A549 (cell line): Measurements from ENCODE around the gene FANCG. TPM values are rescaled to one million over a fixed set of nuclear protein-coding genes. Genes with fewer than 3 reads are reported as not detected.

ENCODE experiments used
- ATAC-seq, 2 experiments: fragments of 200-7000 bp in 1 of 2; fragments of >200 bp in 1 of 2; cut with Nextera tagmentation in 1 of 2; cut with Tn5 transposase in 1 of 2; 3 replicates each; pipeline versions ENCODE4 v1.8.0 to v1.9.1; 2018 to 2020; ENCODE audit warnings: mild to moderate bottlenecking in 1 of 2, moderate library complexity in 1 of 2
- CTCF ChIA-PET: fragments of 300-600 bp; sonication (Branson Sonifier 250); formaldehyde crosslinking; extraction: SDS; loops from one replicate; lab custom pipeline; 2021; ENCODE audit warnings: antibody characterized with exemption, inconsistent platforms; lab: Yijun Ruan, JAX
- POLR2A ChIA-PET: fragments of 350-600 bp; formaldehyde crosslinking; extraction: SDS; loops from one replicate; lab custom pipeline; 2021; ENCODE audit warnings: antibody characterized with exemption, inconsistent platforms; lab: Yijun Ruan, JAX
- DNase-seq, 2 experiments: peaks; one replicate each; pipeline versions ENCODE4 v3.0.0 to v3.0.0-alpha.2; 2011 to 2016; ENCODE audit warnings: low read depth in 1 of 2, low spot score in 1 of 2
- FAIRE-seq: peaks from 2 replicates; lab custom pipeline; 2011; peaks lifted over from hg19 to GRCh38; lab: Jason Lieb, UNC
- H3K27ac ChIP-seq, 2 experiments: fragments of >200 bp; sonication (Bioruptor Twin); formaldehyde crosslinking; 3 replicates each; pipeline ENCODE4 v1.5.1; 2016 to 2017
- H3K4me1 ChIP-seq: fragments of >200 bp; sonication (Bioruptor Twin); formaldehyde crosslinking; 3 replicates; pipeline ENCODE4 v1.6.1; 2016
- H3K4me2 ChIP-seq: fragments of >200 bp; sonication (Bioruptor Twin); formaldehyde crosslinking; 3 replicates; pipeline ENCODE4 v1.6.1; 2016
- H3K4me3 ChIP-seq: fragments of >200 bp; sonication (Bioruptor Twin); formaldehyde crosslinking; 3 replicates; pipeline ENCODE4 v1.5.1; 2016
- H3K9me3 ChIP-seq: fragments of >200 bp; sonication (Bioruptor Twin); formaldehyde crosslinking; 3 replicates; pipeline ENCODE4 v1.6.1; 2016
- ATOH8 ChIP-seq: fragments of 250-450 bp; sonication (Bioruptor Pico); IDR thresholded peaks from 2 replicates; pipeline ENCODE4 v1.5.0; 2020; ENCODE audit warnings: low read depth, mild to moderate bottlenecking, moderate library complexity
- CBX2 ChIP-seq: fragments of 200-600 bp; sonication (generic); IDR thresholded peaks from 2 replicates; pipeline ENCODE4 v1.6.1; 2016; ENCODE audit warnings: low read depth, mild to moderate bottlenecking, borderline replicate concordance
- CBX8 ChIP-seq: fragments of 200-600 bp; sonication (generic); IDR thresholded peaks from 2 replicates; pipeline ENCODE4 v1.6.1; 2016
- CTCF ChIP-seq: fragments of >200 bp; sonication (Bioruptor Twin); formaldehyde crosslinking; IDR thresholded peaks from 3 replicates; pipeline ENCODE4 v1.5.1; 2016
- EHMT2 ChIP-seq: fragments of 200-600 bp; sonication (generic); IDR thresholded peaks from 2 replicates; pipeline ENCODE4 v1.6.1; 2016; ENCODE audit warnings: antibody characterized with exemption, low read depth, mild to moderate bottlenecking, moderate library complexity
- HES2 ChIP-seq: fragments of >200 bp; sonication (Bioruptor Twin); formaldehyde crosslinking; IDR thresholded peaks from 2 replicates; pipeline ENCODE4 v1.6.1; 2016
- HMGXB4 ChIP-seq: fragments of 250-450 bp; sonication (Bioruptor Pico); IDR thresholded peaks from 2 replicates; pipeline ENCODE4 v1.5.0; 2021; ENCODE audit warnings: mild to moderate bottlenecking, moderate library complexity, borderline replicate concordance
- NR3C1 ChIP-seq: fragments of >200 bp; sonication (Bioruptor Twin); formaldehyde crosslinking; IDR thresholded peaks from 3 replicates; pipeline ENCODE4 v1.6.1; 2017
- POLR2AphosphoS2 ChIP-seq: conservative IDR thresholded peaks from 2 replicates; pipeline ENCODE4 v1.6.1; 2012; ENCODE audit warnings: low read length, improper control_type of control experiment, inconsistent platforms
- RAD21 ChIP-seq, 2 experiments: fragments of >200 bp in 1 of 2; sonication (Bioruptor Twin) in 1 of 2; formaldehyde crosslinking in 1 of 2; IDR thresholded peaks in 1 of 2; conservative IDR thresholded peaks in 1 of 2; 2 replicates in 1 of 2; 3 replicates in 1 of 2; pipeline ENCODE4 v1.6.1; 2012 to 2018; ENCODE audit warnings: inconsistent platforms in 1 of 2
- RFX5 ChIP-seq: fragments of 450-650 bp; IDR thresholded peaks from 2 replicates; pipeline ENCODE4 v1.7.1; 2014; ENCODE audit warnings: antibody characterized with exemption, mild to moderate bottlenecking, moderate library complexity
- SREBF2 ChIP-seq: fragments of 450-650 bp; IDR thresholded peaks from 2 replicates; pipeline ENCODE4 v1.6.1; 2014; ENCODE audit warnings: mild to moderate bottlenecking, moderate library complexity
- ZFP36 ChIP-seq: fragments of 450-650 bp; IDR thresholded peaks from 2 replicates; pipeline ENCODE4 v1.6.1; 2014; ENCODE audit warnings: borderline replicate concordance; ENCODE audit not compliant: partially characterized antibody
- ZNF302 ChIP-seq: fragments of 250-450 bp; sonication (Bioruptor Pico); IDR thresholded peaks from 2 replicates; pipeline ENCODE4 v1.9.0; 2021; ENCODE audit warnings: inconsistent platforms, mild to moderate bottlenecking, moderate library complexity
- WGBS: methylation state at CpG from one replicate; pipeline ENCODE4 v1.1.6; 2017; ENCODE audit errors: missing lambda C conversion rate; 5-methylcytosine and 5-hydroxymethylcytosine counted together
- polyA plus RNA-seq, 4 experiments: library from polyadenylated mRNA; depleted of rRNA in 3 of 4; stranded (reverse); fragments of >200 nt; fragmentation: RNase III in 1 of 4; extraction: RNeasy Plus Mini Kit Qiagen cat#74134 plus additional on column Dnase treatment in 1 of 4; gene quantifications; 2 replicates in 3 of 4; 3 replicates in 1 of 4; pipeline ENCODE4 v1.2.3, GENCODE V29; 2011 to 2017
- TF ChIP-seq, protein P1 (sequence below): IDR thresholded peaks from 2 replicates; pipeline ENCODE4 v1.6.1; 2012

Gene FANCG
- polyA plus RNA-seq, 2 of the 4 experiments (the other 2 are of a cell fraction), result 34.9 to 53.5 TPM

DNA sequence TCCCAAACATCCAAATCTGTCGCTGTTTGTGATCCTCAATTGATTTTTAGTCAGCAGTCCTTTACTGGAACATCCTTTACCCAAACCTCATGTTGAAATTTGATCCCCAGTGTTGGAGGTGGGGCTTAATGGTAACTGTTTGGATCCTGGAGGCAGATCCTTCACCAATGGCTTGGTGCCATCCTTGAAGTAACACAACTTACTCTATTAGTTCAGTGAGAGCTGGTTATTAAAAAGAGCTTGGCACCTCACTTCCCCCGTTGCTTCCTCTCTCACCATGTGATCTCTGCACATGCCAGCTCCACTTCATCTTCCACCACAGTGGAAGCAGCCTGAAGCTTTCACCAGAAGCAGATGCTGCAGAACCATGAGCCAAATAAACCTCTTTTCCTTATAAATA lies 49.9 kb downstream of the FANCG start:
- POLR2A ChIA-PET, result no interaction called here
- WGBS, result 90% methylated on average over 2 of the region's 2 CpGs
- CTCF ChIA-PET, result interaction anchor here (0.6 to 5.4 kb wide), 4 partner anchors 22 to 130 kb away, joined by 3 to 26 read pairs (median 4); no protein-coding TSS in a partner anchor
- TF ChIP-seq ZNF302 (CRISPR knock-in tag), result no peak
- H3K4me1 ChIP-seq, result peaks cover 22% of the 10 kb centered on the region
- ATAC-seq (no peak), FAIRE-seq (no peak), DNase-seq (no peak)
- H3K27ac ChIP-seq, result no peak overlapping the region
- H3K4me2 ChIP-seq, result no peak overlapping the region
- 0 out of 3 replicates have a peak, but pooled peaks cover 10% of the 10 kb centered on the region for H3K9me3 ChIP-seq
- H3K4me3 ChIP-seq, result no peak overlapping the region

DNA sequence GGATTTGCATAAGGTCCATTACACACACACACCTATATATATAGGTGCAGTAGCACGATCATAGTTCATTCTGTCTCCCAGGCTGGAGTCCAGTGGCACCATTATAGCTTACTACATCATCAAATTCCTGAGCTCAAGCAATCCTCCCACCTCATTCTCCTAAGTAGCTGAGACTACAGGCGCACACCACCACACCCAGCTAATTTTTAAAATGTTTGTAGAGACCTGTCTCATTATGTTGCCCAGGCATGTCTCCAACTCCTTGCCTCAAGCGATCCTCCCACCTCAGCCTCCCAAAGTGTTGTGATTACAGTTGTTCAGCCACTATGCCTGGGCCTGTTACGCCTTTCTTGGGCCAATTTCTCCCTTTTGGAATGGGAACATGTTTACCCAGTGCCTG lies 50.5 kb downstream of the FANCG start:
- Histone ChIP-seq H3K9me3 (0 out of 3 replicates have a peak, but pooled peaks cover 10% of the 10 kb centered on the region), H3K27ac (no peak overlapping the region), H3K4me1 (peaks cover 22% of the 10 kb centered on the region), H3K4me2 (no peak overlapping the region), H3K4me3 (no peak overlapping the region)
- ChIA-PET CTCF (interaction anchor here (1.3 to 5.4 kb wide), 3 partner anchors 22 to 66 kb away, joined by 3 to 26 read pairs (median 4); no protein-coding TSS in a partner anchor), POLR2A (no interaction called here)
- no peak for DNase-seq
- 66% methylated on average over 4 of the region's 4 CpGs for WGBS
- no peak for FAIRE-seq
- TF ChIP-seq CTCF (no peak), EHMT2 (no peak), CBX8 (no peak), POLR2AphosphoS2 (no peak), CBX2 (no peak), SREBF2 (no peak), NR3C1 (no peak), RAD21 (conservative IDR thresholded peaks at IDR 0.05 in 1 of 2, IDR thresholded peaks at IDR 0.05 in 1 of 2) (no peak), ATOH8 (CRISPR knock-in tag) (no peak), RFX5 (no peak), HES2 (no peak)
- TF ChIP-seq, protein P1, sequence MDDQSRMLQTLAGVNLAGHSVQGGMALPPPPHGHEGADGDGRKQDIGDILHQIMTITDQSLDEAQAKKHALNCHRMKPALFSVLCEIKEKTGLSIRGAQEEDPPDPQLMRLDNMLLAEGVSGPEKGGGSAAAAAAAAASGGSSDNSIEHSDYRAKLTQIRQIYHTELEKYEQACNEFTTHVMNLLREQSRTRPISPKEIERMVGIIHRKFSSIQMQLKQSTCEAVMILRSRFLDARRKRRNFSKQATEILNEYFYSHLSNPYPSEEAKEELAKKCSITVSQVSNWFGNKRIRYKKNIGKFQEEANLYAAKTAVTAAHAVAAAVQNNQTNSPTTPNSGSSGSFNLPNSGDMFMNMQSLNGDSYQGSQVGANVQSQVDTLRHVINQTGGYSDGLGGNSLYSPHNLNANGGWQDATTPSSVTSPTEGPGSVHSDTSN, result no peak
- ATAC-seq, result no peak

GRCh38 chr9:35028341-35028740 lies 51.4 kb downstream of the FANCG start:
- POLR2A ChIA-PET, result interaction anchor here (3.5 kb wide), 1 partner anchor 43 kb away, joined by 16 read pairs; the partner anchor contains the start of gene VCP
- no peak overlapping the region for H3K4me2 ChIP-seq
- no peak overlapping the region for H3K4me3 ChIP-seq
- H3K9me3 ChIP-seq, result 0 out of 3 replicates have a peak, but pooled peaks cover 10% of the 10 kb centered on the region
- FAIRE-seq (no peak), DNase-seq (no peak), ATAC-seq (no peak; a peak in 2 of 6 replicates)
- H3K4me1 ChIP-seq, result peaks cover 22% of the 10 kb centered on the region
- TF ChIP-seq ZFP36 (peak; percentile 62), HMGXB4 (CRISPR knock-in tag) (no peak)
- CTCF ChIA-PET, result interaction anchor here (0.9 to 5.4 kb wide), 6 partner anchors 10 to 68 kb away, joined by 3 to 26 read pairs (median 3); partner anchors contain the start of gene PIGO
- no peak overlapping the region for H3K27ac ChIP-seq
